Fibroblast of peridontal ligament (primary cell): Measurements from ENCODE around the gene SLC6A18.
"Not testable (repeated sequence)": the region's sequence is repeated elsewhere in the genome, so short reads cannot be mapped to it uniquely, and the experiment has no call there.

Experiments
- DNase-seq: peaks from one replicate; pipeline ENCODE4 v3.0.0-alpha.2; 2010; ENCODE audit errors: extremely low read depth

The SLC6A18 gene

GRCh38 chr5:1275397-1276391 lies 50.5 kb downstream of the SLC6A18 start:
- not testable (repeated sequence) for DNase-seq

GRCh38 chr5:1276930-1277329 lies 51.7 kb downstream of the SLC6A18 start:
- DNase-seq = no peak

- DNase-seq = no peak
These were observed 52.1 kb downstream of the SLC6A18 start for GRCh38 chr5:1277331-1277730.

GRCh38 chr5:1277781-1278180 lies 52.6 kb downstream of the SLC6A18 start:
- no peak for DNase-seq

GRCh38 chr5:1278216-1278615 lies 53.0 kb downstream of the SLC6A18 start:
- no peak for DNase-seq

- no peak for DNase-seq
These were observed 53.7 kb downstream of the SLC6A18 start for GRCh38 chr5:1278656-1279442.

- no peak for DNase-seq
These were observed 54.4 kb downstream of the SLC6A18 start for GRCh38 chr5:1279443-1280151.

GRCh38 chr5:1280177-1281037 lies 55.2 kb downstream of the SLC6A18 start:
- no peak for DNase-seq

- DNase-seq = no peak
These were observed 56.1 kb downstream of the SLC6A18 start for GRCh38 chr5:1281038-1281882.

- no peak for DNase-seq
These were observed 57.2 kb downstream of the SLC6A18 start for GRCh38 chr5:1282131-1282992.

- DNase-seq = not testable (repeated sequence)
These were observed 58.0 kb downstream of the SLC6A18 start for GRCh38 chr5:1282993-1283728.

- DNase-seq = not testable (repeated sequence)
These were observed 58.5 kb downstream of the SLC6A18 start for GRCh38 chr5:1283729-1284041.

GRCh38 chr5:1284336-1284970 lies 59.3 kb downstream of the SLC6A18 start:
- not testable (repeated sequence) for DNase-seq

GRCh38 chr5:1285141-1285540 lies 60.0 kb downstream of the SLC6A18 start:
- DNase-seq = no peak

- no peak for DNase-seq
These were observed 60.7 kb downstream of the SLC6A18 start for GRCh38 chr5:1285883-1286291.

- no peak for DNase-seq
These were observed 63.5 kb downstream of the SLC6A18 start for GRCh38 chr5:1288439-1289335.

- not testable (repeated sequence) for DNase-seq
These were observed 64.4 kb downstream of the SLC6A18 start for GRCh38 chr5:1289559-1289958.
